CD4-positive, alpha-beta memory T cell (primary cell): Measurements from ENCODE around the gene RHBDD1. TPM values are rescaled to one million over a fixed set of nuclear protein-coding genes. Genes with fewer than 3 reads are reported as not detected.
"Not testable (repeated sequence)": the region's sequence is repeated elsewhere in the genome, so short reads cannot be mapped to it uniquely, and the experiment has no call there.

Experiments
- CTCF ChIA-PET: fragments of 350-600 bp; sonication (Branson Sonifier 250); formaldehyde crosslinking; loops from one replicate; lab custom pipeline; 2021; ENCODE audit warnings: inconsistent platforms; ENCODE audit not compliant: partially characterized antibody; lab: Charles Lee
- POLR2A ChIA-PET: fragments of 350-600 bp; sonication (Branson Sonifier 250); formaldehyde crosslinking; loops from one replicate; lab custom pipeline; 2021; ENCODE audit not compliant: partially characterized antibody; lab: Charles Lee
- DNase-seq, 5 donors: peaks; one replicate each; pipeline versions ENCODE4 v3.0.0 to v3.0.0-alpha.2; 2020 to 2022; ENCODE audit warnings: mixed read lengths in 1 of 5
- H3K27ac ChIP-seq: one replicate; pipeline ENCODE4 v1.7.0; 2013; ENCODE audit warnings: low read depth, low read length
- H3K27me3 ChIP-seq: 2 replicates; pipeline ENCODE4 v1.7.0; 2013; ENCODE audit warnings: mild to moderate bottlenecking, low read length, moderate library complexity; ENCODE audit not compliant: insufficient read depth
- H3K36me3 ChIP-seq: 2 replicates; pipeline ENCODE4 v1.7.0; 2013; ENCODE audit warnings: mild to moderate bottlenecking, low read length, moderate library complexity; ENCODE audit not compliant: insufficient read depth
- H3K4me1 ChIP-seq: 2 replicates; pipeline ENCODE4 v1.7.0; 2013; ENCODE audit warnings: mild to moderate bottlenecking, low read length, moderate library complexity; ENCODE audit not compliant: insufficient read depth
- H3K4me3 ChIP-seq, 2 donors: one replicate each; pipeline ENCODE4 v1.7.0; 2013; ENCODE audit warnings: low read length in 2 of 2, mild to moderate bottlenecking in 1 of 2
- H3K9me3 ChIP-seq, 2 donors: one replicate each; pipeline ENCODE4 v1.7.0; 2013; ENCODE audit warnings: low read length in 2 of 2, control low read depth in 1 of 2; ENCODE audit not compliant: control insufficient read depth in 1 of 2
- H3K27ac Mint-ChIP-seq, 7 donors: one replicate each; pipeline ENCODE4 v1.8.0; 2020 to 2021; ENCODE audit warnings: mixed read lengths in 7 of 7, mild to moderate bottlenecking in 6 of 7, inconsistent platforms in 3 of 7, moderate library complexity in 3 of 7
- H3K27me3 Mint-ChIP-seq, 2 donors: one replicate each; pipeline ENCODE4 v1.8.0; 2020 to 2021; ENCODE audit warnings: mixed read lengths in 2 of 2
- H3K36me3 Mint-ChIP-seq, 2 donors: one replicate each; pipeline ENCODE4 v1.8.0; 2020 to 2021; ENCODE audit warnings: mixed read lengths in 2 of 2, inconsistent platforms in 1 of 2, mild to moderate bottlenecking in 1 of 2
- H3K4me1 Mint-ChIP-seq, 4 donors: one replicate each; pipeline ENCODE4 v1.8.0; 2020 to 2021; ENCODE audit warnings: mixed read lengths in 4 of 4, mild to moderate bottlenecking in 1 of 4
- H3K4me3 Mint-ChIP-seq, 8 donors: one replicate each; pipeline ENCODE4 v1.8.0; 2020 to 2021; ENCODE audit warnings: mixed read lengths in 8 of 8, mild to moderate bottlenecking in 7 of 8, moderate library complexity in 6 of 8, inconsistent platforms in 3 of 8
- H3K9me3 Mint-ChIP-seq, 8 donors: one replicate each; pipeline ENCODE4 v1.8.0; 2020 to 2021; ENCODE audit warnings: mixed read lengths in 8 of 8, mild to moderate bottlenecking in 5 of 8, inconsistent platforms in 3 of 8, moderate library complexity in 1 of 8
- intact Hi-C: fragments of 100-400 bp; cut with micrococcal nuclease; formaldehyde crosslinking; loops from one replicate; pipeline ENCODE4 v1.15.1; 2023
- polyA plus RNA-seq, 2 donors: library from polyadenylated mRNA; unstranded; fragments of 300-500 nt; fragmentation: Illumina TruSeq; gene quantifications; one replicate each; pipeline ENCODE4 v1.2.3, GENCODE V29; 2021
- total RNA-seq, 2 experiments: library from RNA; stranded (reverse); gene quantifications; one replicate each; pipeline ENCODE4 v1.2.3, GENCODE V29; 2021

The RHBDD1 gene
- total and polyA plus RNA-seq, 4 experiments from 2014 or later: 15.6 to 66.0 (median 40.7) TPM

DNA sequence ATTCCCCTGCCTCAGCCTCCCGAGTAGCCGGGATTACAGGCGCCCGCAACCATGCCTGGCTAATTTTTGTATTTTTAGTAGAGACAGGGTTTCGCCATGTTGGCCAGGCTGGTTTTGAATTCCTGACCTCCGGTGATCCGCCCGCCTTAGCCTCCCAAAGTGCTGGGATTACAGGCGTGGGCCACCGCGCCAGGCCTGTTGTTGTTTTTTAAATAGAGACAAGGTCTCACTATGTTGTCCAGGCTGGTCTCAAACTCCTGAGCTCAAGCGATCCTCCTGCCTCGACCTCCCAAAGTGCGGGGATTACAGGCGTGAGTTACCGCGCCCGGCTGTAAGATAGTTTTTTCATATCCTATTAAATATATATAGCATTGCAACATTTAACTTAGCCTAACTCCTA, 974 bp upstream of the RHBDD1 start:
- H3K4me3 ChIP-seq: peak overlapping the region; percentile 64 to 94
- H3K27me3 ChIP-seq, H3K9me3 ChIP-seq, H3K36me3 ChIP-seq, DNase-seq, H3K9me3 Mint-ChIP-seq, H3K27me3 Mint-ChIP-seq: not testable (repeated sequence)
- POLR2A ChIA-PET: interaction anchor here (0.9 to 2.5 kb wide), 9 partner anchors 9 to 1370 kb away, joined by 3 to 22 read pairs (median 7); partner anchors contain the start of gene IRS1
- Mint-ChIP-seq H3K36me3 (peaks cover 7 to 17% of the 10 kb centered on the region in 2 donors), H3K4me1 (peaks cover 28 to 62% (median 44%) of the 10 kb centered on the region in 4 donors), H3K4me3 (peak overlapping the region; percentile 91 to 99 (median 97)), H3K27ac (peak overlapping the region; percentile 97 to 100 (median 100))
- peak overlapping the region; percentile 98 for H3K27ac ChIP-seq
- CTCF ChIA-PET: interaction anchor here (1.0 to 2.3 kb wide), 8 partner anchors 14 to 619 kb away, joined by 3 to 12 read pairs (median 4); no protein-coding TSS in a partner anchor
- H3K4me1 ChIP-seq: peaks cover 54% of the 10 kb centered on the region
- intact Hi-C loops: loop anchor here (1.0 to 10.0 kb wide), 4 partner anchors 33 to 1890 kb away; partner anchors contain the start of gene AGFG1

GRCh38 chr2:226835420-226835795, 446 bp upstream of the RHBDD1 start:
- POLR2A ChIA-PET: interaction anchor here (0.9 to 2.5 kb wide), 10 partner anchors 9 to 1783 kb away, joined by 3 to 22 read pairs (median 6); partner anchors contain the start of gene IRS1
- Mint-ChIP-seq H3K27me3 (no peaks in the 10 kb centered on the region), H3K36me3 (peaks cover 7 to 20% of the 10 kb centered on the region in 2 donors), H3K9me3 (no peaks in the 10 kb centered on the region), H3K4me1 (peaks cover 33 to 67% (median 49%) of the 10 kb centered on the region in 4 donors), H3K4me3 (peak overlapping the region; percentile 91 to 99 (median 97)), H3K27ac (peak overlapping the region; percentile 97 to 100 (median 100))
- peak in 1 of 5 donors; percentile 56 for DNase-seq
- Histone ChIP-seq H3K36me3 (no peaks in the 10 kb centered on the region), H3K4me3 (peak overlapping the region; percentile 64 to 94), H3K4me1 (peaks cover 59% of the 10 kb centered on the region), H3K27ac (peak overlapping the region; percentile 98), H3K9me3 (no peaks in the 10 kb centered on the region), H3K27me3 (no peaks in the 10 kb centered on the region)
- CTCF ChIA-PET: interaction anchor here (1.0 to 2.3 kb wide), 8 partner anchors 14 to 946 kb away, joined by 3 to 12 read pairs (median 4); no protein-coding TSS in a partner anchor
- intact Hi-C loops: loop anchor here (1.0 to 10.0 kb wide), 4 partner anchors 33 to 1891 kb away; partner anchors contain the start of gene AGFG1

- Mint-ChIP-seq H3K9me3 (no peaks in the 10 kb centered on the region), H3K36me3 (peaks cover 0 to 16% of the 10 kb centered on the region in 2 donors), H3K27ac (peak overlapping the region; percentile 97 to 100 (median 100)), H3K27me3 (no peaks in the 10 kb centered on the region), H3K4me3 (peak overlapping the region; percentile 91 to 99 (median 97)), H3K4me1 (peaks cover 36 to 76% (median 55%) of the 10 kb centered on the region in 4 donors)
- intact Hi-C loops: loop anchor here (1.0 to 10.0 kb wide), 6 partner anchors 37 to 1892 kb away; partner anchors contain the start of genes AGFG1, IRS1 and MFF
- CTCF ChIA-PET: interaction anchor here (1.2 to 2.3 kb wide), 2 partner anchors 34 to 948 kb away, joined by 3 to 12 read pairs; no protein-coding TSS in a partner anchor
- no peaks in the 10 kb centered on the region for H3K36me3 ChIP-seq
- no peaks in the 10 kb centered on the region for H3K9me3 ChIP-seq
- peak in 1 of 5 donors; percentile 36 for DNase-seq
- POLR2A ChIA-PET: interaction anchor here (0.7 to 2.5 kb wide), 9 partner anchors 10 to 1784 kb away, joined by 3 to 22 read pairs (median 4); partner anchors contain the start of gene IRS1
- no peaks in the 10 kb centered on the region for H3K27me3 ChIP-seq
- peaks cover 63% of the 10 kb centered on the region for H3K4me1 ChIP-seq
- peak overlapping the region; percentile 39 to 94 for H3K4me3 ChIP-seq
- H3K27ac ChIP-seq: peak overlapping the region; percentile 98
Measured at GRCh38 chr2:226836548-226836885, 663 bp downstream of the RHBDD1 start.

GRCh38 chr2:226837334-226837733, 1.5 kb downstream of the RHBDD1 start:
- H3K9me3 ChIP-seq: no peaks in the 10 kb centered on the region
- peak overlapping the region; percentile 39 to 94 for H3K4me3 ChIP-seq
- H3K27ac ChIP-seq: peak overlapping the region; percentile 98
- ChIA-PET CTCF (no interaction called here), POLR2A (no interaction called here)
- Mint-ChIP-seq H3K27ac (peak overlapping the region; percentile 97 to 100 (median 100)), H3K36me3 (peaks cover 0 to 11% of the 10 kb centered on the region in 2 donors), H3K4me3 (peak overlapping the region; percentile 91 to 99 (median 97)), H3K4me1 (peaks cover 41 to 84% (median 59%) of the 10 kb centered on the region in 4 donors), H3K27me3 (no peaks in the 10 kb centered on the region), H3K9me3 (no peaks in the 10 kb centered on the region)
- peaks cover 63% of the 10 kb centered on the region for H3K4me1 ChIP-seq
- intact Hi-C loops: loop anchor here (5.0 to 10.0 kb wide), 3 partner anchors 185 to 1893 kb away; partner anchors contain the start of gene AGFG1
- H3K27me3 ChIP-seq: no peaks in the 10 kb centered on the region
- no peak for DNase-seq
- H3K36me3 ChIP-seq: no peaks in the 10 kb centered on the region

GRCh38 chr2:226837787-226838603, 2.1 kb downstream of the RHBDD1 start:
- Mint-ChIP-seq H3K27ac (peak overlapping the region; percentile 97 to 100 (median 100)), H3K9me3 (no peaks in the 10 kb centered on the region), H3K27me3 (no peaks in the 10 kb centered on the region), H3K36me3 (peaks cover 0 to 11% of the 10 kb centered on the region in 2 donors), H3K4me3 (peak overlapping the region; percentile 91 to 99 (median 97)), H3K4me1 (peaks cover 48 to 90% (median 65%) of the 10 kb centered on the region in 4 donors)
- Histone ChIP-seq H3K4me3 (no peak overlapping the region), H3K27me3 (no peaks in the 10 kb centered on the region), H3K9me3 (no peaks in the 10 kb centered on the region), H3K4me1 (peaks cover 63% of the 10 kb centered on the region), H3K36me3 (no peaks in the 10 kb centered on the region), H3K27ac (peak overlapping the region; percentile 98)
- ChIA-PET CTCF (no interaction called here), POLR2A (no interaction called here)
- intact Hi-C loops: loop anchor here (5.0 to 10.0 kb wide), 3 partner anchors 186 to 1893 kb away; partner anchors contain the start of gene AGFG1
- peak in 3 of 5 donors; percentile 32 to 38 (median 33) for DNase-seq

- ChIA-PET CTCF (interaction anchor here (2.1 kb wide), 1 partner anchor 38 kb away, joined by 15 read pairs; the partner anchor contains the start of gene IRS1), POLR2A (no interaction called here)
- Mint-ChIP-seq H3K27ac (peak overlapping the region; percentile 93 to 100 (median 100)), H3K4me3 (peak overlapping the region; percentile 38 to 98 (median 62)), H3K27me3 (no peaks in the 10 kb centered on the region), H3K4me1 (peaks cover 53 to 93% (median 69%) of the 10 kb centered on the region in 4 donors), H3K36me3 (peaks cover 0 to 11% of the 10 kb centered on the region in 2 donors), H3K9me3 (no peaks in the 10 kb centered on the region)
- no peaks in the 10 kb centered on the region for H3K27me3 ChIP-seq
- H3K27ac ChIP-seq: peak overlapping the region; percentile 98
- H3K36me3 ChIP-seq: no peaks in the 10 kb centered on the region
- no peak for DNase-seq
- H3K9me3 ChIP-seq: no peaks in the 10 kb centered on the region
- intact Hi-C loops: loop anchor here (5.0 to 10.0 kb wide), 3 partner anchors 186 to 1894 kb away; partner anchors contain the start of gene AGFG1
- H3K4me1 ChIP-seq: peaks cover 56% of the 10 kb centered on the region
- H3K4me3 ChIP-seq: no peak overlapping the region
Measured at GRCh38 chr2:226838722-226839121, 2.9 kb downstream of the RHBDD1 start.
